Measurements from ENCODE around the gene NDUFS2.

Gene NDUFS2

GRCh38 chr1:161233102-161233501, 30.9 kb downstream of the NDUFS2 start:
- TF ChIP-seq TAF1 (IDR thresholded peaks at IDR 0.05; ENCODE audit: borderline replicate concordance, insufficient read depth, low read length) (no peak), FOXP2 (optimal IDR thresholded peaks at IDR 0.05; ENCODE audit: borderline replicate concordance, extremely low read depth, extremely low read length, insufficient read depth) (no peak), POLR2AphosphoS5 (IDR thresholded peaks at IDR 0.05; ENCODE audit: low read depth, low read length) (no peak), REST (IDR thresholded peaks at IDR 0.05; ENCODE audit: insufficient read depth in 1 of 2, low read depth in 2 of 2, low read length in 2 of 2) (no peak), SIN3A (IDR thresholded peaks at IDR 0.05; ENCODE audit: borderline replicate concordance, insufficient read depth, low read length) (no peak)

DNA sequence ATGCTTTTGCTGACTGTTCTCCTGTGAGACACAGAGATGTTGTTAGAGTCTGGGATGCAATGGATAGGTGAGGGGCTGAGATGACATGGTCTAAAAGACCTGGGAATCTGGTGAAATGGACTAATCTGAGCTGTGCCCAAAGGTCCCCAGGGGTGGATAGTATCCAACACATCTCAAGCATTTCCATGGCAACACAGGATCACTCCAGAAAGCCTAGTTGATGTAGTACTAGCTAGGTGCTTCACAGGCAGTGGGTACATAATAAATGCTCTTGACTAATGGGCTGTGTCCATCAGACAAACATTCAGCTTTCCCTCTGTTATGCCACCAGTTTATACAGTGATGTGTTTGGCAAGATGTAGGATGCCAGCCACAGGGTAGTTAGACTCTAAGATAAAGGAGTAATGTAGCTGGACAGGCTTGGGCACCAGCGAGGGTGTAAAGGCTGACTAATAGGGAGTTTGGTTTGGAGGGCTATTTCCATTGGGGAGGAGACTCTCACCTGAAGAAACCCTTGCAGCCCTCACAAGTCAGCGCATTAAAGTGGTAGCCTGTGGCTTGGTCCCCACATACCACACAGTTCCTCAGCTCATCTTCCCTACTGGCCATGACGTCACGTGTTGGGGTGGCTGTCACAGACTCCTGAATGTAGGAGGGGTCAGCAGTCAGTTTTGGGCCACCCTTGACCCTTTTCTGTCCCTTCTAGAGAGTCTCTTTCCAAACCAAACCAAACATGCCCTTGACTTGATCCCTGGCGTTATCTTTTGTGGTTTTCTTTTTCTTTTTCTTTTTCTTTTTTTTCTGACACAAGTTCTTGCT, 34.0 kb downstream of the NDUFS2 start:
- TF ChIP-seq REST (IDR thresholded peaks at IDR 0.05; ENCODE audit: insufficient read depth in 1 of 2, low read depth in 2 of 2, low read length in 2 of 2) (no peak), TAF1 (IDR thresholded peaks at IDR 0.05; ENCODE audit: borderline replicate concordance, insufficient read depth, low read length) (no peak), SIN3A (IDR thresholded peaks at IDR 0.05; ENCODE audit: borderline replicate concordance, insufficient read depth, low read length) (no peak), FOXP2 (optimal IDR thresholded peaks at IDR 0.05; ENCODE audit: borderline replicate concordance, extremely low read depth, extremely low read length, insufficient read depth) (no peak), POLR2AphosphoS5 (IDR thresholded peaks at IDR 0.05; ENCODE audit: low read depth, low read length) (no peak)

DNA sequence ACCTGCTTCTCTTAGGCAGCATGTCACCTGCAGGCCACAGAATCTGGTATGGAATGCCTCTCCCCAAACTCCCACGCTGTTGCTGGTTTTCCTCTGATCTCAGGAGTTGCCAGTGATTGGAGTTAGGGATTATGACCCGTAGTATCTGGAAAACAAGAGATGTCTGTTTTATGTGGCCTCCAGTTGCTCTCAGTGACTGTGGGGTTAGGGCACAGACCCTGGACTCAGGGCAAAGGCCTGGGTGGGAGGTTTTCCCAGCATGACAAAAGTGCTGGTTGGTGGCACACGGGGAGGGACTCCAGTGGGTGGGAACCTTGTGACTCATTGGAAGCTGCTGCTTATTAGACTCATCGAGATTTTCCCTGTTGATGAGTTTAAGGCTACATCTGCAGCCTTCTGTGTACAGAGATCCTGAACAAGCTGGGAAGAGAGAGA, 35.9 kb downstream of the NDUFS2 start, which contains the start of gene NR1I3:
NR1I3 (minus strand) TSS at position 165 of the 435 bp plus-strand sequence. CDS start 1,638 bp downstream, outside the sequence.
- no peak for TF ChIP-seq POLR2AphosphoS5 (IDR thresholded peaks at IDR 0.05; ENCODE audit: low read depth, low read length)
- no peak for TF ChIP-seq REST (IDR thresholded peaks at IDR 0.05; ENCODE audit: insufficient read depth in 1 of 2, low read depth in 2 of 2, low read length in 2 of 2)
- no peak for TF ChIP-seq FOXP2 (optimal IDR thresholded peaks at IDR 0.05; ENCODE audit: borderline replicate concordance, extremely low read depth, extremely low read length, insufficient read depth)
- TF ChIP-seq TAF1 (IDR thresholded peaks at IDR 0.05; ENCODE audit: borderline replicate concordance, insufficient read depth, low read length) = no peak
- TF ChIP-seq SIN3A (IDR thresholded peaks at IDR 0.05; ENCODE audit: borderline replicate concordance, insufficient read depth, low read length) = no peak

DNA sequence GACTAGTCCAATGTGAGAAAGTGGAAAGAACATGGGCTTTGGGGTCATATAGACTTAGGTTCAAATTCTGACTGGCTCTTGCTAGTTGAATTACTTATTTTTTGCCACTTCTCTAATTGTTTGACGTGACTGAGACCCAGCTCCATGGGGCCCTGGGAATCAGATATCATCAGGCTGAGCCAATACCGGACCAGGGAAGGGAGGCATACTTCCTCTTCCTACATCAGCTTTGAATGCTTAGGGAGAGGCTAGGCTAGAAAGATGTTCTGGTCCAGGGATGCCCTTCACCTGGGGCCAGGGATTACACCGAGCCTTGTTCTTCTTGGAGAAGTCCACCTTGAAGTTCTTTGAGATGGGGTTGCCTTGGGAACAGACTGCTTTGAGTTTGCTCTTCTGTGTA, 39.5 kb downstream of the NDUFS2 start:
- no peak for TF ChIP-seq FOXP2 (optimal IDR thresholded peaks at IDR 0.05; ENCODE audit: borderline replicate concordance, extremely low read depth, extremely low read length, insufficient read depth)
- no peak for TF ChIP-seq REST (IDR thresholded peaks at IDR 0.05; ENCODE audit: insufficient read depth in 1 of 2, low read depth in 2 of 2, low read length in 2 of 2)
- TF ChIP-seq POLR2AphosphoS5 (IDR thresholded peaks at IDR 0.05; ENCODE audit: low read depth, low read length) = no peak
- no peak for TF ChIP-seq SIN3A (IDR thresholded peaks at IDR 0.05; ENCODE audit: borderline replicate concordance, insufficient read depth, low read length)
- no peak for TF ChIP-seq TAF1 (IDR thresholded peaks at IDR 0.05; ENCODE audit: borderline replicate concordance, insufficient read depth, low read length)

All from PFSK-1 (cell line).